Epithelial cell of esophagus (primary cell): Measurements from ENCODE around the gene GSK3A.

ENCODE experiments used
- DNase-seq: peaks from one replicate; pipeline ENCODE4 v3.0.0; 2010; ENCODE audit warnings: low read depth
- H3K4me3 ChIP-seq: 2 replicates; pipeline ENCODE4 v1.5.1; 2011; ENCODE audit warnings: mild to moderate bottlenecking, low read length, control low read depth
- CTCF ChIP-seq: IDR thresholded peaks from 2 replicates; pipeline ENCODE4 v1.5.1; 2011; ENCODE audit warnings: low read depth, mild to moderate bottlenecking, low read length, control low read depth, inconsistent platforms; ENCODE audit not compliant: insufficient read depth; ENCODE audit errors: missing control alignments

Gene GSK3A

GRCh38 chr19:42235181-42235580, 7.2 kb downstream of the GSK3A start:
- no peak overlapping the region for H3K4me3 ChIP-seq
- no peak for TF ChIP-seq CTCF
- DNase-seq: no peak

- TF ChIP-seq CTCF: no peak
- no peak overlapping the region for H3K4me3 ChIP-seq
- DNase-seq: no peak
Measured at GRCh38 chr19:42234364-42234763, 8.0 kb downstream of the GSK3A start.

GRCh38 chr19:42233678-42234292, 8.6 kb downstream of the GSK3A start:
- no peak for TF ChIP-seq CTCF
- no peak for DNase-seq
- no peak overlapping the region for H3K4me3 ChIP-seq

- no peak overlapping the region for H3K4me3 ChIP-seq
- no peak for DNase-seq
- TF ChIP-seq CTCF: no peak
Measured at GRCh38 chr19:42233106-42233505, 9.3 kb downstream of the GSK3A start.

GRCh38 chr19:42232435-42232834, 10.0 kb downstream of the GSK3A start:
- H3K4me3 ChIP-seq: no peak overlapping the region
- DNase-seq: no peak
- TF ChIP-seq CTCF: no peak

GRCh38 chr19:42230571-42230970, 11.8 kb downstream of the GSK3A start:
- TF ChIP-seq CTCF: no peak
- H3K4me3 ChIP-seq: no peak overlapping the region
- no peak for DNase-seq

GRCh38 chr19:42229855-42230351, 12.5 kb downstream of the GSK3A start:
- DNase-seq: no peak

More at GRCh38 chr19:42229855-42230351, 12.5 kb downstream of the GSK3A start:
- no peak overlapping the region for H3K4me3 ChIP-seq
- no peak for TF ChIP-seq CTCF
